Naive thymus-derived CD8-positive, alpha-beta T cell (primary cell): ENCODE results near the gene LNPEP. TPM values are rescaled to one million over a fixed set of nuclear protein-coding genes. Genes with fewer than 3 reads are reported as not detected.
A peak's percentile ranks its signal among the peaks of the same experiment; 100 is the strongest.

Experiments
- ATAC-seq, 2 donors: fragments of 150-1000 bp; cut with Tn5 transposase in 1 of 2; sonication (Bioruptor Pico), chemical (Tn5 transposase) in 1 of 2; 1 replicate in 1 of 2; 2 replicates in 1 of 2; pipeline ENCODE4 v1.10.0; 2021; ENCODE audit warnings: mild to moderate bottlenecking in 2 of 2, moderate library complexity in 2 of 2
- POLR2A ChIA-PET: fragments of 350-600 bp; sonication (Branson Sonifier 250); formaldehyde crosslinking; loops from one replicate; lab custom pipeline; 2021; ENCODE audit warnings: antibody characterized with exemption; lab: Charles Lee
- DNase-seq, 10 donors: peaks; one replicate each; pipeline versions ENCODE4 v3.0.0 to v3.0.0-alpha.2; 2020 to 2022
- H3K27ac Mint-ChIP-seq, 10 donors: one replicate each; pipeline ENCODE4 v1.8.0; 2020 to 2022; ENCODE audit warnings: mild to moderate bottlenecking in 10 of 10, mixed read lengths in 10 of 10, moderate library complexity in 4 of 10, inconsistent platforms in 1 of 10
- H3K27me3 Mint-ChIP-seq, 5 donors: one replicate each; pipeline ENCODE4 v1.8.0; 2021 to 2022; ENCODE audit warnings: mixed read lengths in 5 of 5
- H3K36me3 Mint-ChIP-seq, 3 donors: one replicate each; pipeline ENCODE4 v1.8.0; 2020 to 2022; ENCODE audit warnings: mixed read lengths in 3 of 3, mild to moderate bottlenecking in 2 of 3, inconsistent platforms in 1 of 3
- H3K4me1 Mint-ChIP-seq, 4 donors: one replicate each; pipeline ENCODE4 v1.8.0; 2021 to 2022; ENCODE audit warnings: mixed read lengths in 4 of 4
- H3K4me3 Mint-ChIP-seq, 10 donors: one replicate each; pipeline ENCODE4 v1.8.0; 2020 to 2022; ENCODE audit warnings: mild to moderate bottlenecking in 10 of 10, mixed read lengths in 10 of 10, moderate library complexity in 6 of 10, inconsistent platforms in 1 of 10
- H3K9me3 Mint-ChIP-seq, 9 donors: one replicate each; pipeline ENCODE4 v1.8.0; 2020 to 2022; ENCODE audit warnings: mixed read lengths in 9 of 9, mild to moderate bottlenecking in 3 of 9, inconsistent platforms in 1 of 9, moderate library complexity in 1 of 9
- polyA plus RNA-seq, 3 donors: library from polyadenylated mRNA; unstranded; fragments of 300-500 nt; fragmentation: Illumina TruSeq; gene quantifications; one replicate each; pipeline ENCODE4 v1.2.3, GENCODE V29; 2021
- total RNA-seq, 8 experiments: library from RNA in 2 of 8; stranded (reverse) in 2 of 8; gene quantifications; one replicate each; pipeline ENCODE4 v1.2.3 and lab custom pipeline; 2021 to 2026

LNPEP gene
- total and polyA plus RNA-seq, 5 experiments from 2014 or later = 50.9 to 107 (median 61.7) TPM

GRCh38 chr5:96984506-96985192, 48.8 kb downstream of the LNPEP start:
- Mint-ChIP-seq H3K4me3 (no peak overlapping the region), H3K9me3 (no peaks in the 10 kb centered on the region), H3K27me3 (no peaks in the 10 kb centered on the region), H3K4me1 (peaks cover 25 to 69% (median 58%) of the 10 kb centered on the region in 4 donors), H3K27ac (peak overlapping the region in 5 of 10 donors; percentile 1 to 56 (median 15)), H3K36me3 (peaks cover 0 to 85% (median 19%) of the 10 kb centered on the region in 3 donors)
- POLR2A ChIA-PET = interaction anchor here (0.6 to 1.8 kb wide), 2 partner anchors 49 to 85 kb away, joined by 3 to 12 read pairs; partner anchors contain the start of gene LNPEP
- no peak for DNase-seq
- ATAC-seq = no peak

- DNase-seq (no peak), ATAC-seq (no peak)
- Mint-ChIP-seq H3K4me3 (no peak overlapping the region), H3K27ac (peak overlapping the region in 6 of 10 donors; percentile 1 to 71 (median 56)), H3K27me3 (no peaks in the 10 kb centered on the region), H3K9me3 (no peaks in the 10 kb centered on the region), H3K4me1 (peaks cover 31 to 74% (median 66%) of the 10 kb centered on the region in 4 donors), H3K36me3 (peaks cover 0 to 85% (median 28%) of the 10 kb centered on the region in 3 donors)
- POLR2A ChIA-PET = interaction anchor here (1.8 kb wide), 1 partner anchor 50 kb away, joined by 12 read pairs; the partner anchor contains the start of gene LNPEP
Measured at GRCh38 chr5:96986450-96986849, 50.6 kb downstream of the LNPEP start.

GRCh38 chr5:96990102-96990501, 54.2 kb downstream of the LNPEP start:
- no peak for DNase-seq
- Mint-ChIP-seq H3K4me1 (peaks cover 25 to 65% (median 56%) of the 10 kb centered on the region in 4 donors), H3K36me3 (peaks cover 7 to 93% (median 38%) of the 10 kb centered on the region in 3 donors), H3K27me3 (no peaks in the 10 kb centered on the region), H3K4me3 (no peak overlapping the region), H3K9me3 (no peaks in the 10 kb centered on the region), H3K27ac (peak overlapping the region in 6 of 10 donors; percentile 1 to 33 (median 11))
- POLR2A ChIA-PET = interaction anchor here (0.5 to 1.0 kb wide), 2 partner anchors 54 to 182 kb away, joined by 3 read pairs; partner anchors contain the start of gene LNPEP
- ATAC-seq = no peak

- H3K36me3 Mint-ChIP-seq = peaks cover 7 to 89% (median 36%) of the 10 kb centered on the region in 3 donors
- H3K4me1 Mint-ChIP-seq = peaks cover 20 to 56% (median 50%) of the 10 kb centered on the region in 4 donors
- no peaks in the 10 kb centered on the region for H3K9me3 Mint-ChIP-seq
- ATAC-seq = no peak
- POLR2A ChIA-PET = no interaction called here
- no peak for DNase-seq
- no peaks in the 10 kb centered on the region for H3K27me3 Mint-ChIP-seq
- H3K4me3 Mint-ChIP-seq = no peak overlapping the region
- peak overlapping the region in 7 of 10 donors; percentile 9 to 61 (median 20) for H3K27ac Mint-ChIP-seq
Measured at GRCh38 chr5:96991708-96992107, 55.8 kb downstream of the LNPEP start.

GRCh38 chr5:96993760-96994159, 57.9 kb downstream of the LNPEP start:
- H3K27ac Mint-ChIP-seq = peak overlapping the region in 4 of 10 donors; percentile 35 to 60 (median 44)

GRCh38 chr5:96994493-96994892, 58.6 kb downstream of the LNPEP start:
- H3K4me1 Mint-ChIP-seq = peaks cover 24 to 61% (median 51%) of the 10 kb centered on the region in 4 donors
- peak in 1 of 2 donors; percentile 61 for ATAC-seq
- H3K4me3 Mint-ChIP-seq = no peak overlapping the region
- no peak for DNase-seq
- peaks cover 7 to 72% (median 39%) of the 10 kb centered on the region in 3 donors for H3K36me3 Mint-ChIP-seq
- peak overlapping the region in 8 of 10 donors; percentile 32 to 68 (median 40) for H3K27ac Mint-ChIP-seq
- POLR2A ChIA-PET = interaction anchor here (0.7 to 1.0 kb wide), 2 partner anchors 31 to 121 kb away, joined by 3 read pairs; no protein-coding TSS in a partner anchor
- H3K27me3 Mint-ChIP-seq = no peaks in the 10 kb centered on the region
- no peaks in the 10 kb centered on the region for H3K9me3 Mint-ChIP-seq

More at GRCh38 chr5:96993760-96994159, 57.9 kb downstream of the LNPEP start:
- H3K4me1 Mint-ChIP-seq = peaks cover 22 to 55% (median 48%) of the 10 kb centered on the region in 4 donors
- H3K4me3 Mint-ChIP-seq = no peak overlapping the region
- ATAC-seq (no peak), DNase-seq (no peak)
- no peaks in the 10 kb centered on the region for H3K9me3 Mint-ChIP-seq
- no peaks in the 10 kb centered on the region for H3K27me3 Mint-ChIP-seq
- POLR2A ChIA-PET = interaction anchor here (0.7 to 1.0 kb wide), 2 partner anchors 31 to 120 kb away, joined by 3 read pairs; no protein-coding TSS in a partner anchor
- H3K36me3 Mint-ChIP-seq = peaks cover 7 to 76% (median 40%) of the 10 kb centered on the region in 3 donors

GRCh38 chr5:96995419-96995818, 59.5 kb downstream of the LNPEP start:
- no peak for ATAC-seq
- H3K4me1 Mint-ChIP-seq = peaks cover 18 to 59% (median 43%) of the 10 kb centered on the region in 4 donors
- POLR2A ChIA-PET = no interaction called here
- peaks cover 7 to 63% (median 30%) of the 10 kb centered on the region in 3 donors for H3K36me3 Mint-ChIP-seq
- peak overlapping the region in 9 of 10 donors; percentile 8 to 84 (median 41) for H3K27ac Mint-ChIP-seq
- no peak overlapping the region for H3K4me3 Mint-ChIP-seq
- no peaks in the 10 kb centered on the region for H3K9me3 Mint-ChIP-seq
- H3K27me3 Mint-ChIP-seq = no peaks in the 10 kb centered on the region
- no peak for DNase-seq

- H3K36me3 Mint-ChIP-seq = peaks cover 1 to 45% (median 15%) of the 10 kb centered on the region in 3 donors
- H3K27me3 Mint-ChIP-seq = no peaks in the 10 kb centered on the region
- peaks cover 13 to 47% (median 33%) of the 10 kb centered on the region in 4 donors for H3K4me1 Mint-ChIP-seq
- POLR2A ChIA-PET = interaction anchor here (1.9 kb wide), 1 partner anchor 61 kb away, joined by 10 read pairs; the partner anchor contains the start of gene LNPEP
- DNase-seq (peak in 4 of 10 donors; percentile 17 to 34 (median 26)), ATAC-seq (peak; percentile 71)
- peak overlapping the region in 3 of 10 donors; percentile 15 to 34 (median 19) for H3K27ac Mint-ChIP-seq
- H3K4me3 Mint-ChIP-seq = no peak overlapping the region
- no peaks in the 10 kb centered on the region for H3K9me3 Mint-ChIP-seq
Measured at GRCh38 chr5:96997265-96997859, 61.5 kb downstream of the LNPEP start.

GRCh38 chr5:96999856-97000255, 64.0 kb downstream of the LNPEP start:
- POLR2A ChIA-PET = no interaction called here
- peak overlapping the region in 5 of 10 donors; percentile 6 to 61 (median 37) for H3K27ac Mint-ChIP-seq
- DNase-seq (no peak), ATAC-seq (no peak)
- peaks cover 0 to 20% (median 13%) of the 10 kb centered on the region in 3 donors for H3K36me3 Mint-ChIP-seq
- H3K4me1 Mint-ChIP-seq = peaks cover 12 to 32% (median 23%) of the 10 kb centered on the region in 4 donors
- H3K4me3 Mint-ChIP-seq = no peak overlapping the region
- no peaks in the 10 kb centered on the region for H3K27me3 Mint-ChIP-seq
- H3K9me3 Mint-ChIP-seq = no peaks in the 10 kb centered on the region

GRCh38 chr5:97000391-97000790, 64.5 kb downstream of the LNPEP start:
- Mint-ChIP-seq H3K36me3 (peaks cover 0 to 15% (median 10%) of the 10 kb centered on the region in 3 donors), H3K4me1 (peaks cover 12 to 31% (median 23%) of the 10 kb centered on the region in 4 donors), H3K9me3 (no peaks in the 10 kb centered on the region), H3K27me3 (no peaks in the 10 kb centered on the region), H3K27ac (no peak overlapping the region), H3K4me3 (no peak overlapping the region)
- no peak for DNase-seq
- POLR2A ChIA-PET = no interaction called here
- no peak for ATAC-seq

- Mint-ChIP-seq H3K27ac (no peak overlapping the region), H3K27me3 (no peaks in the 10 kb centered on the region), H3K4me3 (no peak overlapping the region), H3K9me3 (no peaks in the 10 kb centered on the region), H3K4me1 (peaks cover 12 to 33% (median 23%) of the 10 kb centered on the region in 4 donors), H3K36me3 (peaks cover 0 to 19% (median 8%) of the 10 kb centered on the region in 3 donors)
- DNase-seq = no peak
- no peak for ATAC-seq
- POLR2A ChIA-PET = interaction anchor here (0.6 kb wide), 1 partner anchor 272 kb away, joined by 3 read pairs; no protein-coding TSS in a partner anchor
Measured at GRCh38 chr5:97002983-97003382, 67.1 kb downstream of the LNPEP start.

GRCh38 chr5:97004423-97005060, 68.7 kb downstream of the LNPEP start:
- ATAC-seq = no peak
- H3K4me3 Mint-ChIP-seq = peak overlapping the region in 6 of 10 donors; percentile 0 to 51 (median 38)
- peaks cover 11 to 34% (median 20%) of the 10 kb centered on the region in 4 donors for H3K4me1 Mint-ChIP-seq
- H3K9me3 Mint-ChIP-seq = no peaks in the 10 kb centered on the region
- no peaks in the 10 kb centered on the region for H3K27me3 Mint-ChIP-seq
- peak overlapping the region in 7 of 10 donors; percentile 34 to 90 (median 73) for H3K27ac Mint-ChIP-seq
- DNase-seq = no peak
- peaks cover 0 to 25% (median 2%) of the 10 kb centered on the region in 3 donors for H3K36me3 Mint-ChIP-seq
- POLR2A ChIA-PET = interaction anchor here (0.6 kb wide), 1 partner anchor 94 kb away, joined by 3 read pairs; no protein-coding TSS in a partner anchor
